SHP77 treated with DMSO at 0.1 percent for 48 hours (cell line): ENCODE results near the gene C19orf67.
"Not testable (repeated sequence)": the region's sequence is repeated elsewhere in the genome, so short reads cannot be mapped to it uniquely, and the experiment has no call there.

ENCODE experiments used
- DNase-seq: peaks from one replicate; lab custom pipeline; 2025; lab: John Stamatoyannopoulos, UW

Gene C19orf67

DNA sequence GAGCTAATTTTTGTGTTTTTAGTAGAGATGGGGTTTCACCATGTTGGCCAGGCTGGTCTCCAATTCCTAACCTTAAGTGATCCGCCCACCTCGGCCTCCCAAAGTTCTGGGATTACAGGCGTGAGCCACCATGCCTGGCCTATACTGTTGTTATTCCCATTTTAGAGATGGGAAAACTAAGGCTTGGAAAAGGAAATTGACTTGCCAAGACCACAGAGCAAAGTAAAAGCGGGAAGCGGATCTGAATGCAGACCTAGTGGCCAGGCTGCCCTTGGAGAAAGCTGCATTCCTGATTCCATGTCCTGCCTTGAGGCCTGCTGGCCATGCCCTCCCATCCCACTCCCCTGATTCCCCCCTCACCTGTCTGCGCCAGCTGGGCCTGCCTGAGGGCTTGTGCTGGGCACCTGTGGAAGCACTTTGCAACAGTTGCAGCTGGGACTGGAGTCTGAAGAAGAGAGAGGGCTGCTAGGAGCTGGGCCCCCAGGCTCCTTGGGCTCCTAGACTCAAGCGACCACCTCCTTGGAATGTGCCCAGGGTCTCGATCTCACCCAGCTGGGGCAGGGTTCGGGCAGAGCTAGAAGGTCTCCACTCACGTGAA is 29.4 kb downstream of the C19orf67 start:
- DNase-seq = no peak

DNA sequence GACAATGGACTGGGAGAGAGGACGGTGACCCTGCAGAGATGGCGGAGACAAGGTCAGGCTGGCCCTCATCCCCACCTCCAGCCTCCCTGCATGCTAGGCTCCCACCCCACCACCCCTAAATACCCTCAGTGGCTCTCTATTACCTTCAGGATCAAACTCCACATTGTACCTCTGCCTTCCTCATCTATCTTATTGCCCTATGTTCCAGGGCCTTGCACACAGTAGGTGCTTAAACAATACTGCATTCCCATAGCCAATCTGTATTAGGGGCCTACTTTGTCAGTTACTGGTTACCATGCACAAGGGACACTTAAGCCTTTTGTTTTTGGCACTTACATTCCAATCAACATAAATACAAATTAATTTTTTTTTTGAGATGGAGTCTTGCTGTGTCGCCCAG is 30.2 kb downstream of the C19orf67 start:
- no peak for DNase-seq

DNA sequence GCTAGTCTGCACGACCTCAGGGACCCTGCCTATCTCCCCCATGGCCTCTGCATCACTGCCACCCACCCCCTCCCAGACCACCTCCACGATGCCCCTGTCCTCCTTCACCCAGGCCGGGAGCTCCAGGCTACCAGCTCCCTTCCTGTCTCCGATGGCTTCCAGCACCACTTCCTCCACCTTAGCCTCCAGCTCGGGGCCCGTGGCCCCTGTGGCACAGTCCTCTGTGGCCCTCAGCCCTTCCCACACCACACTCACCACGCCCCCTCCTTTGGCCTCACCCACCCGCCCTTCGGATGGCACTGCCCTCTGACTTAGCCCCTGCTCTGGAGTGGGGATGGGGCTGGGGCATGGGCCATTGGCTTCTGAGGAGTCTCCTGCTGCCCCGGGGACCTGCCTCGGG is 30.9 kb downstream of the C19orf67 start:
- no peak for DNase-seq

DNA sequence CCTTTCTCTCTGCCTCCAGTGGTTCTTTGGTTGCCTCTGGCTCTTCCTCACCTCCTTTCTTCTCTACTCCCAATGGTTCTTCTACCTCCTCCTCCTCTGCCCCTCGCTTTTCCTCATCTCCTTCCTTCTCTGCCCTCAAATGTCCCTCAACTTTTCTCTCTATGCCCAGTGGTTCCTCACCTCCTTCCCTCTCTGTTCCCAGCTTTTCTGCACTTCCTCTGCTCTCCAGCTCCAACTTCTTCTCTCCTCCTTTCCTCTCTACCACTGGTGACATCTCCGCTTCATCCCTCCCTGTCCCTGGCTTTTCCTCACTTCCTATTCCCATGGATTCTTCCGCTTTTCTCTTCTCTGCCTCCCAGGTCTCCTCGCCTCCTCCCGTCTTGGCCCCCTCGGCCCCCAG is 31.5 kb downstream of the C19orf67 start:
- no peak for DNase-seq

DNA sequence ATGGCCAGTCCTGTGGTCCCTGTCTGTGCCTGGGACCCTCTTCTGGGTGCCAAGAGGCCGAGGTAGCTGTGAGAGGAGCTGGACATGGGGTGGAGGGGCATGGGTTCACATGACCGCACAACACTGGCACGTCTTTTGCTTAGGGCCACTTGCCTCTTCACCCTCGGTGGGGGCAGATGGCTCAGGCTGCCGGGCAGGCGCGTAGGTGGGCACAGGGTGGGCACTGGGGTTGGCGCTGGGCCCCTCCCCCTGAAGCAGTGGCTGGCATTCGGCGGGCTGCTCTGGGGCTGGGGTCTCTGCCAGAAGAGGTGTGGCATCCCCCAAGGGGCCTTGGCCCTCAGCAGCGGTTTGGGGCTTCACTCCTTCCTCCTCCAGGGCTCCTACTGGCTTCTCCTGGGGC is 32.1 kb downstream of the C19orf67 start:
- DNase-seq = no peak

DNA sequence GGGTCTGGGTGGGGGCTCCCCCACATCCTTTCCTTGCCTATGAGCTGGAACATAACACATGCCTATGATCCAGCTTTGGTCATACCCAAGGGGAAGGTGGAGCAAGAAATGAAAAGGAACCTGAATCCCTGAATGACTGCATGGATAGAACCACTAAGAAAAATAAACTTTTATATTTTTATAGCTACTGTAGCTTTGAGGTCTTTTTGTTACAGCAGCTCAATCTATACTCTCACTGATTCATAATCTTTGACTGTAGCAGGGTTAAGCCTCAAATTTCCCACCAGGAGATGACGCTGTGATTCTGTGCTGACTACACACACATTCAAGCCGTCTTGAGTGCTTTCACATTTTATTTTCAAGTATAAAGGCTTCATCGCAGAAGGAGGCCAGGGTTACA is 32.6 kb downstream of the C19orf67 start:
- DNase-seq = no peak

DNA sequence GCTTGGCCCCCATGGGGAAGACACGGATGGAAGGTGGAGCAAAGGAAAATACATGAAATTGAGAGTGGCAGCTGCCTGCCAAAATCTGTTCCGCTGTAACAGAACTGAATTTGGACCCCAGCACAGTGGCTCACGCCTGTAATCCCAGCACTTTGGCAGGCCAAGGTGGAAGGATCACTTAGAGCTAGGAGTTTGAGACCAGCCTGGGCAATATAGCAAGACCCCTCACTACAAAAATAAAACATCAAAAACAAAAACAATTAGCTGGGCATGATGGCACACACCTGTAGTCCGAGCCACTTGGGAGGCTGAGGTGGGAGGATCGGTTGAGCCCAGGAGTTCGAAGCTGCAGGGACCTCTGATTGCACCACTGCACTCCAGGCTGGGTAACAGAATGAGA is 33.1 kb downstream of the C19orf67 start:
- DNase-seq = no peak

DNA sequence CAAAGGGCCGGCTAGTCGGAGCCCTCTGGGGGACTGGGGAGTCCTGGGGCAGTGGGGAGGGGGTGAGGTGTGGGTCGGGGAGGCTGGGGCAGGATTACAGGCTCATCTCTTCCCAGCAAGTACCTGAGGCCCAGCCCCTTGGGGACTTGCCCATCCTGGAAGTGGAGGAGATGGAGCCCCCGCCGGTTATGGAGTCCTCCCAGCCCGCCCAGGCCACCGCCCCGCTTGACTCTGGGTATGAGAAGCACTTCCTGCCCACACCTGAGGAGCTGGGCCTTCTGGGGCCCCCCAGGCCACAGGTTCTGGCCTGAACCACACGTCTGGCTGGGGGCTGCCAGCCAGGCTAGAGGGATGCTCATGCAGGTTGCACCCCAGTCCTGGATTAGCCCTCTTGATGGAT is 33.6 kb downstream of the C19orf67 start:
- DNase-seq = no peak

DNA sequence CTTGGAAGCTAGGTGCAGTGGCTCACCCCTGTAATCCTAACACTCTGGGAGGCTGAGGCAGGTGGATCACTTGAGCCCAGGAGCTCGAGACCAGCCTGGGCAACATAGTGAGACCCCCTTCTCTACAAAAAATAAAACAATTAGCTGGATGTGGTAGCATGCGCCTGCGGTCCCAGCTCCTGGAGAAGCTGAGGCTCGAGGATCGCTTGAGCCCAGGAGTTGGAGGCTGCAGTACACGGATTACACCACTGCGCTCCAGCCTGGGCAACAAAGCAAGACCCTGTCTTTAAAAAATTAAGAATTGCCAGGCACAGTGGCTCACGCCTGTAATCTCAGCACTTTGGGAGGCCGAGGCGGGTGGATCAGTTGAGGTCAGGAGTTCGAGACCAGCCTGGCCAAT is 34.6 kb downstream of the C19orf67 start:
- not testable (repeated sequence) for DNase-seq

DNA sequence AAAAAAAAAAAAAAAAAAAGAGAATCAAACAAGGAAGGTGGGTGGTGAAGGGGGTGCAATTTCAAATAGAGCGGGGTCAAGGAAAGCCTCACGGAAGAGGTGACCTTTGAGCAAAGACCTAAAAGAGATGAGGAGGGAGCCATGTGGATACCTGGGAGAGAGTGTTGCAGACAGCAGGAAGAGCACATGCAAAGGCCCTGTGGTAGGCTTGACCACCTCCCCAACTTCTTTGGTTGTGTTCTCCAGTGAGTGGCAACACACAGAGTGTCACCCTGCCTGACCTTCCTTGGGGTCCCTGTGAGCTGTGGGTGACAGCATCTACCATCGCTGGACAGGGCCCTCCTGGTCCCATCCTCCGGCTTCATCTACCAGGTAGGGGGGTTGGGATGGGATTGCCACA is 35.1 kb downstream of the C19orf67 start:
- no peak for DNase-seq

DNA sequence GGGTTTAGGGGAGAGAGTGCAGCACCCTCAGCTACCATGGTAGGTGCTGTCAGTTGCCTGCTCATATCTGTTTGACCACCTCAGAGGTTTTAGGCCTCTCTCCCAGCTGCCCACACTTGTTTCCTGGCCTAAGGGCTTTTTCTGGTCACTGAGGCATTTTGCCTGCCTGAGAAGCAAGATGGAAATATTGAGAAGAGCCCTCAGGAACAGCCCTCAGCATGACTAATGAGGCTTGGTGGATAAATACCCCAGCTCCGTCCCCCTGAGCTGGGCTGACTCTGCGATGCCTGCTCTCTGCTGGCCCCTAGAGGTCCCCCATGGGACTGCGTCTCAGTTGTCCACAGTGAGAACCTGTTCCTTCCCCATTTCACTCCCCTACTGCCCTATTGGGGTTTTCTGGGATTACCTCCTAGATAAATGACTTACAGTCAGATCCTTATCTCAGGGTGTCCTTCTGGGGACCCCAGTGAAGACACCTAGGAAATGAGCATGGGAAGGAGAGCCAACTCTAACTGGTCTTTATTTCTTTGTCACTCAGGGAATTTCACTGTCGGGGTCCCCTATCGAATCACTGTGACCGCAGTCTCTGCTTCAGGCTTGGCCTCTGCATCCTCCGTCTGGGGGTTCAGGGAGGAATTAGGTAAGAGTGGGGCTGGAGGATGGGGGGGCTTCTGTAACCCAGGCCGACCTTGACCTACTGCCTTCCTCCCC is 37.0 kb downstream of the C19orf67 start:
- no peak for DNase-seq

DNA sequence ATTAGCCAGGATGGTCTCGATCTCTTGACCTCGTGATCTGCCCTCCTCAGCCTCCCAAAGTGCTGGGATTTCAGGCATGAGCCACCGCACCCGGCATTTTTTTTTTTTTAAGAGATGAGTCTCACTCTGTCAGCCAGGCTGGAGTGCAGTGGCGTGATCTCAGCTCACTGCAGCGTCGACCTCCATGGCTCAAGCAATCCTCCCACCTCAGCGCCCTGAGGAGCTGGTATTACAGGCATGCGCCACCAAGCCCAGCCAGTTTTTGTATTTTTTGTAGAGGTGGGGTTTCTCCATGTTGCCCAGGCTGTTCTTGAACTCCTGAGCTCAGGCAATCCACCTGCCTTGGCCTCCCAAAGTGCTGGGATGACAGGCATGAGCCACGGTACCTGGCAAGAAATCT is 37.7 kb downstream of the C19orf67 start:
- DNase-seq = not testable (repeated sequence)

DNA sequence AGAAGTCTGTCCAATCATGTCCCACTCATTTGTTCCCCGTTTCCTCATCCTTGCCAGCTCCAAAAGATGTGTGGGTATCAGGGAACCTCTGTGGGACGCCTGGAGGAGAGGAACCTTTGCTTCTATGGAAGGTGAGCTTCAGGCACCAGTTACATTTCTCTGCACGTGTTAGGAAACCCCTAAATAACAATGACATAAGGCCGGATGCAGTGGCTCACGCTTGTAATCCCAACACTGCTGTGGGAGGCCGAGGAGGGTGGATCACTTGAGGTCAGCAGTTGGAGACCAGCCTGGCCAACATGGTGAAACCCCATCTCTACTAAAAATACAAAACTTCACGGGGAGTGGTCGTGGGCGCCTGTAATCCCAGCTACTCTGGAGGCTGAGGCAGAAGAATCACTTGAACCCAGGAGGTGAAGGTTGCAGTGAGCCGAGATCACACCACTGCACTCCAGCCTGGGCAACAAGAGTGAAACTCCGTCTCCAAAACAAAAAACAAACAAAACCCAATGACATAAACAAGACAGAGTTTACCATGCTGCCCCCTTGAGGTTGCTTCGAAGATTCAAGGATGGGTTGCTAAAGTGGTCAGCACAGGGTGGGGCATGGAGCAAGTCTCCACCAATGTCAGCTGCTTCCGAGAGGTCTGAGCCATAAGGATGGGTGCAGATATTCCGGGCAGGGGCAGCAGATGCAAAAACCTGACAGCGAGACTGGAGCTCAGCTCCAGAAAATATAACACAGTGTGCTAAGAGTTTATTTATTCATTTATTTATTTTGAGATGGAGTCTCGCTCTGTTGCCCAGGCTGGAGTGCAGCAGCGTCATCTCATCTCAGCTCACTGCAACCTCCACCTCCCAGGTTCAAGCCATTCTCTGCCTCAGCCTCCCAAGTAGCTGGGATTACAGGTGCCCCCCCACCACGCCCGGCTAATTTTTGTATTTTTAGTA is 42.6 kb downstream of the C19orf67 start:
- DNase-seq = not testable (repeated sequence)

DNA sequence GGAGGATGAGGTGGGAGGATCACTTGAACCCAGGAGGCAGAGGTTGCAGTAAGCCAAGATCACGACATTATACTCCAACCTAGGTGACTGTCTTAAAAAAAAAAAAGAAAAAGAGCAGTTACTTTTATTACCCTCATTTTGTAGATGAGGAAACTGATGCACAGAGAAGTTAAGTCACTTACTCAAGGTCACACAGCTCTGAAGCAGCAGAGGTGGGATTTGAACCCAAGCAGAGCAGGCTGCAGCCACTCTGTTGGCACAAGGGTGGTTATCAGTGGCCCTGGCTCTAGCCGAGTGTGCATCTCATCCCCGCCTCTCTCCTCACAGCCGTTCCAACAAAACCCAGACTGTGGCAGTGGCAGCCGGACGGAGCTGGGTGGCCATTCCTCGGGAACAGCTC is 46.4 kb downstream of the C19orf67 start:
- DNase-seq = no peak

DNA sequence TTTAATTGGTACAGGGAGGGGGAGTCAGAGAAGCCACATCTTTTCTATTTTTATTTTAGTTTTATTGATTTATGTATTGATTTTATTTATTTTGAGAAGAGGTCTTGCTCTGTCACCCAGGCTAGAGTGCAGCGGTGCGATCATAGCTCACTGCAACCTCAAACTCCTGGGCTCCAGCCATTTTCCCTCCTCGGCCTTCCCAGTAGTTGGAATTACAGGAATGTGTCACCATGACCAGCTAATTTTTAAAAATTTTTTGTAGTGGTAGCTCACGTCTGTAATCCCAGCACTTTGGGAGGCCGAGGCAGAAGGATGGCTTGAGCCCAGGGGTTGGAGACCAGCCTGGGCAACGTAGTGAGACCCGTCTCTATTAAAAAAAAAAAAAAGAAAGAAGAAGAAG is 49.9 kb downstream of the C19orf67 start:
- no peak for DNase-seq

DNA sequence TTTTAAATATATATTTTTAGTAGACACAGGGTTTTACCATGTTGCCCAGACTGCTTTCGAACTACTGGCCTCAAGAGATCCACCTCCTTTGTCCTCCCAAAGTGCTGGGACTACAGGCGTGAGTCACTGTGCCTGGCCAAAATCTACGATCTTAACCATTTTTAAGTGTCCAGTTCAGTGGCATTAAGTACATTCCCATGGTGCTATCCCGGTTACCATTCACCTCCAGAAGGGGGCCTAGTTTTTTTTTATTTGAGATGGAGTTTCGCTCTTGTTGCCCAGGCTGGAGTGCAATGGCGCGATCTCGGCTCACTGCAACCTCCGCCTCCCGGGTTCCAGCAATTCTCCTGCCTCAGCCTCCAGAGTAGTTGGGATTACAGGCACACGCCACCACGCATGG is 50.4 kb downstream of the C19orf67 start:
- DNase-seq = not testable (repeated sequence)

DNA sequence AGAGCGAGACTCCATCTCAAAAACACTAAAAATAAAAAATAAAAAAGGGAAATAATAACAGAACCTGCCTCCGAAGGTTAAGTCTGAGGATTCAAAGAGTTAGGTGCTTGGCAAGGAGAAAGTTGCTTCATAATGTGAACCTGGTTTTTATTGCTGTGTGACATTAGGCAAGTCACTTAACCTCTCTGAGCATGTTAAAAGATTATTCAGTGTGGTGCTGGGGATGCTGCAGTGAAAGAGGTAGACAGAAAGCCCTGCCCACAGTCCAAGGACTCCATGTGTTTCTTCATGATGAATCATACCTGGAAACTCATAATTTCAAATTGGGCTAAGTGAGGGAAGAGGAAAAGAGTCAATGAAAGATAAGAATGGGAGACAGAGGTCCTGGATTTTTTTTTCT is 51.6 kb downstream of the C19orf67 start:
- no peak for DNase-seq

DNA sequence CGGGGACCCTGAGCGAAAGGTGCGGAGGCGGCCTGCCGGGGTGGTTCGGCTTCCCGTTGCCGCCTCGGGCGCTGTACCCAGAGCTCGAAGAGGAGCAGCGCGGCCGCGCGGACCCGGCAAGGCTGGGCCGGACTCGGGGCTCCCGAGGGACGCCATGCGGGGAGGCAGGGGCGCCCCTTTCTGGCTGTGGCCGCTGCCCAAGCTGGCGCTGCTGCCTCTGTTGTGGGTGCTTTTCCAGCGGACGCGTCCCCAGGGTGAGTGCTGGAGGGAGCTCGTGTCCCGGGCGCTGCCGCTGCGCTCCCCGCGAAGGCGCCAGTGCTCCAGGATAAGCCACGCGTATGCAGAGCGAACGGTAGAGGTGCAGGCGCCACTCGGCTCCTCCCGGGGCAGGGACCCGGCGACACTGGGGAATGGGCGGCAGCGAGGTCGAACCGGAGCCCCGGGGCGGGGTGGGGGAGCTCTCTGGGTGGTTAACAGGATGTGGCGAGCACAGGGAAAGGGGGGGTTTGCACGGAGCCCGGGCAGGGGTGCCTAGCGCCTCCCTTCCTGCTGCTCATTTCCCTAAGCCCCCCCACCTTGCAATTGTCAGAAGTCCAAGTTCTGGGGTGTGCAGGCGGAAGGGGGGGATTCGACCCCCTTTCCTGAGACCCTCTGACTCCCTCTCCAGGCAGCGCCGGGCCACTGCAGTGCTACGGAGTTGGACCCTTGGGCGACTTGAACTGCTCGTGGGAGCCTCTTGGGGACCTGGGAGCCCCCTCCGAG is 53.7 kb downstream of the C19orf67 start, which contains the start of gene IL27RA:
Gene IL27RA (plus strand): TSS at position 44 of the 762 bp plus-strand sequence. CDS start 111 bp downstream, at position 155.
- no peak for DNase-seq
